Measurements from ENCODE around the gene GPX4. TPM values are rescaled to one million over a fixed set of nuclear protein-coding genes. Genes with fewer than 3 reads are reported as not detected.

GPX4 gene
- total RNA-seq, 1 donor from 2014 or later: 330 TPM

- no peak overlapping the region for H3K4me3 Mint-ChIP-seq (ENCODE audit: unreplicated experiment)
- H3K4me1 Mint-ChIP-seq (ENCODE audit: unreplicated experiment): no peaks in the 10 kb centered on the region
- H3K27ac Mint-ChIP-seq (ENCODE audit: unreplicated experiment): no peak overlapping the region
- H3K27me3 Mint-ChIP-seq (ENCODE audit: unreplicated experiment): peaks cover 5% of the 10 kb centered on the region
- H3K36me3 Mint-ChIP-seq (ENCODE audit: low read depth, unreplicated experiment): peaks cover 4% of the 10 kb centered on the region
- no peaks in the 10 kb centered on the region for H3K9me3 Mint-ChIP-seq (ENCODE audit: unreplicated experiment)
- no peak for DNase-seq (ENCODE audit: low spot score)
- TF ChIP-seq CTCF (IDR thresholded peaks at IDR 0.05; ENCODE audit: unreplicated experiment): no peak
Measured at GRCh38 chr19:1107661-1108261, 4.0 kb downstream of the GPX4 start.

DNA sequence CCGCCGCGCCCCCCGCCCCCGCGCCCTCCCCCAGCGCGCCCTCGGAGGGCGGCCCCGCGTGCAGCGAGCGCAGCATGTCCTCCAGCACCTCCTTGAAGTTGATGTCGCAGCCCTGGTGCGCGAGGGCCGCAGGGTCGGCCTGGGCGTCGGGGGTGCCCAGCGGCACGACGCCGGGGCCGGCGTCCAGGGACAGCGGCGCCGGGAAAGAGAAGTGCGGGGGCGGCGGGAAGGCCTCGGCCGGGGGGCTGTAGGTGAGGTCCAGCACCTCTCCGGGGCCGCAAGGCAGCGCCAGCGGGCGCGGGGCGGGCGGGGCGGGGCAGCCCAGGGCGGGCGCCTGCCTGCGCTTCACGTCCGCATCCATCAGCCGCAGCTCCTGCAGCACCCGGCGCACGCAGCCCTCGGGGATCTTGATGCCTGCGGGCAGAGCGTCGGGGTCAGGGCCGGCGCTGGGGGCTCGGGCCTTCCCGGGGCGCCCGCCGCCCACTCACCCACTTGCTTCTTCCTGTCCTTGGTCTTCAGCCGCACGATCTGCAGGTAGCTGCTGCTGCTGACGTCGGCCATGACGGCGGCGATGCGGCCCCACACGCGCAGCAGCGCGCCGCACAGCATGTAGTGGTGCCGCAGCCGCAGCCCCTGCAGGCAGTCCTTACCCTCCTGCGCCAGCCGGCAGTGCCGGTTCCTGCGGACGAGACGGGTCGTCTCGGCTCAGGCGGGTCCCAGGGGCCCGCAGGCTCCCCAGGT, 4.7 kb downstream of the GPX4 start:
- no peaks in the 10 kb centered on the region for H3K4me1 Mint-ChIP-seq (ENCODE audit: unreplicated experiment)
- no peak for TF ChIP-seq CTCF (IDR thresholded peaks at IDR 0.05; ENCODE audit: unreplicated experiment)
- DNase-seq (ENCODE audit: low spot score): no peak
- peaks cover 4% of the 10 kb centered on the region for H3K36me3 Mint-ChIP-seq (ENCODE audit: low read depth, unreplicated experiment)
- no peaks in the 10 kb centered on the region for H3K9me3 Mint-ChIP-seq (ENCODE audit: unreplicated experiment)
- H3K27me3 Mint-ChIP-seq (ENCODE audit: unreplicated experiment): peaks cover 5% of the 10 kb centered on the region
- no peak overlapping the region for H3K4me3 Mint-ChIP-seq (ENCODE audit: unreplicated experiment)
- peak overlapping the region; percentile 61 for H3K27ac Mint-ChIP-seq (ENCODE audit: unreplicated experiment)

GRCh38 chr19:1109032-1109551, 5.3 kb downstream of the GPX4 start:
- Mint-ChIP-seq H3K9me3 (ENCODE audit: unreplicated experiment) (no peaks in the 10 kb centered on the region), H3K4me1 (ENCODE audit: unreplicated experiment) (no peaks in the 10 kb centered on the region)

GRCh38 chr19:1109697-1110671, 6.2 kb downstream of the GPX4 start:
- Mint-ChIP-seq H3K36me3 (ENCODE audit: low read depth, unreplicated experiment) (peaks cover 4% of the 10 kb centered on the region), H3K27ac (ENCODE audit: unreplicated experiment) (no peak overlapping the region), H3K9me3 (ENCODE audit: unreplicated experiment) (no peaks in the 10 kb centered on the region), H3K4me3 (ENCODE audit: unreplicated experiment) (no peak overlapping the region), H3K4me1 (ENCODE audit: unreplicated experiment) (no peaks in the 10 kb centered on the region), H3K27me3 (ENCODE audit: unreplicated experiment) (peaks cover 7% of the 10 kb centered on the region)
- TF ChIP-seq CTCF (IDR thresholded peaks at IDR 0.05; ENCODE audit: unreplicated experiment): no peak
- no peak for DNase-seq (ENCODE audit: low spot score)

More at GRCh38 chr19:1109032-1109551, 5.3 kb downstream of the GPX4 start:
- Mint-ChIP-seq H3K27me3 (ENCODE audit: unreplicated experiment) (peaks cover 5% of the 10 kb centered on the region), H3K36me3 (ENCODE audit: low read depth, unreplicated experiment) (peaks cover 4% of the 10 kb centered on the region), H3K4me3 (ENCODE audit: unreplicated experiment) (no peak overlapping the region), H3K27ac (ENCODE audit: unreplicated experiment) (no peak overlapping the region)
- TF ChIP-seq CTCF (IDR thresholded peaks at IDR 0.05; ENCODE audit: unreplicated experiment): no peak
- DNase-seq (ENCODE audit: low spot score): no peak

All from endothelial cell (in vitro differentiated cells).